Naive thymus-derived CD8-positive, alpha-beta T cell (primary cell): ENCODE measurements around the gene LTV1. TPM values are rescaled to one million over a fixed set of nuclear protein-coding genes. Genes with fewer than 3 reads are reported as not detected.

ENCODE experiments used
- ATAC-seq, 2 donors: fragments of 150-1000 bp; cut with Tn5 transposase in 1 of 2; sonication (Bioruptor Pico), chemical (Tn5 transposase) in 1 of 2; 1 replicate in 1 of 2; 2 replicates in 1 of 2; pipeline ENCODE4 v1.10.0; 2021; ENCODE audit warnings: mild to moderate bottlenecking in 2 of 2, moderate library complexity in 2 of 2
- POLR2A ChIA-PET: fragments of 350-600 bp; sonication (Branson Sonifier 250); formaldehyde crosslinking; loops from one replicate; lab custom pipeline; 2021; ENCODE audit warnings: antibody characterized with exemption; lab: Charles Lee
- DNase-seq, 10 donors: peaks; one replicate each; pipeline versions ENCODE4 v3.0.0 to v3.0.0-alpha.2; 2020 to 2022
- H3K27ac Mint-ChIP-seq, 10 donors: one replicate each; pipeline ENCODE4 v1.8.0; 2020 to 2022; ENCODE audit warnings: mild to moderate bottlenecking in 10 of 10, mixed read lengths in 10 of 10, moderate library complexity in 4 of 10, inconsistent platforms in 1 of 10
- H3K27me3 Mint-ChIP-seq, 5 donors: one replicate each; pipeline ENCODE4 v1.8.0; 2021 to 2022; ENCODE audit warnings: mixed read lengths in 5 of 5
- H3K36me3 Mint-ChIP-seq, 3 donors: one replicate each; pipeline ENCODE4 v1.8.0; 2020 to 2022; ENCODE audit warnings: mixed read lengths in 3 of 3, mild to moderate bottlenecking in 2 of 3, inconsistent platforms in 1 of 3
- H3K4me1 Mint-ChIP-seq, 4 donors: one replicate each; pipeline ENCODE4 v1.8.0; 2021 to 2022; ENCODE audit warnings: mixed read lengths in 4 of 4
- H3K4me3 Mint-ChIP-seq, 10 donors: one replicate each; pipeline ENCODE4 v1.8.0; 2020 to 2022; ENCODE audit warnings: mild to moderate bottlenecking in 10 of 10, mixed read lengths in 10 of 10, moderate library complexity in 6 of 10, inconsistent platforms in 1 of 10
- H3K9me3 Mint-ChIP-seq, 9 donors: one replicate each; pipeline ENCODE4 v1.8.0; 2020 to 2022; ENCODE audit warnings: mixed read lengths in 9 of 9, mild to moderate bottlenecking in 3 of 9, inconsistent platforms in 1 of 9, moderate library complexity in 1 of 9
- polyA plus RNA-seq, 3 donors: library from polyadenylated mRNA; unstranded; fragments of 300-500 nt; fragmentation: Illumina TruSeq; gene quantifications; one replicate each; pipeline ENCODE4 v1.2.3, GENCODE V29; 2021
- total RNA-seq, 8 experiments: library from RNA in 2 of 8; stranded (reverse) in 2 of 8; gene quantifications; one replicate each; pipeline ENCODE4 v1.2.3 and lab custom pipeline; 2021 to 2026

Gene LTV1
- total and polyA plus RNA-seq, 5 experiments from 2014 or later, result 20.2 to 28.8 (median 27.1) TPM

DNA sequence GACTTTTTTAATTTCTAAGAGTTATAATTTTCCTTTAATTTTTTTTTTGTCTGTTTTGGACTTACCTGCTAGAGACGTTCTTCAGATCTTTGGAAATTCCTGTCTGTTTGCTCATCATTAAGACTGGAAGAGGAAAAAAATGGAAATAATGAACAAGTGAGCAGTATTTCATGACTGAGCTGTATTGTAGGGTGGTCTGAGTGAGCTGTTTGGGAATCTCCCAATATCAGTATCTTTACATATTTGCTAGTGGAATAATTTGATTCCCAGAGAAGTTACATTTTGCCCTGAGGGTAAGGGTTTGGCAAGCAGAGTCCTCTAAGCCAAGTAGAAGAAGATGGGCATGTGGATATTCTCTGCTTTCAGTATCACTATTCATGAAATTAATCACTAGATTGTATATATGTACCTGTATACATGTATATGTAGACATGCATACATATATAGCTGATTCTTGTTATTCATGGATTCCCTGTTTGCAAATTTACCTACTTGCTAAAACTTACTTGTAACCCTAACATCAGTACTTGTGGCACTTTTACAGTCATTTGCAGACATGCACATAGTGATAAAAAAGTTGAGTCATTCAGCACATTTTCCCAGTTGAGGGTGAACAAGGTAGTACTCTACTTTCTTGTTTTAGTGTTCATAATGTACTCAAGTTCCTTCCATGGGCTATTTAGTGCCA, 34.6 kb downstream of the LTV1 start:
- Mint-ChIP-seq H3K4me1 (no peaks in the 10 kb centered on the region), H3K27ac (no peak overlapping the region), H3K9me3 (peaks cover 0 to 50% (median 21%) of the 10 kb centered on the region in 9 donors), H3K36me3 (peaks cover 0 to 12% (median 11%) of the 10 kb centered on the region in 3 donors), H3K27me3 (peaks cover 0 to 1% (median 0%) of the 10 kb centered on the region in 5 donors), H3K4me3 (no peak overlapping the region)
- ATAC-seq (no peak), DNase-seq (no peak)
- POLR2A ChIA-PET, result no interaction called here

DNA sequence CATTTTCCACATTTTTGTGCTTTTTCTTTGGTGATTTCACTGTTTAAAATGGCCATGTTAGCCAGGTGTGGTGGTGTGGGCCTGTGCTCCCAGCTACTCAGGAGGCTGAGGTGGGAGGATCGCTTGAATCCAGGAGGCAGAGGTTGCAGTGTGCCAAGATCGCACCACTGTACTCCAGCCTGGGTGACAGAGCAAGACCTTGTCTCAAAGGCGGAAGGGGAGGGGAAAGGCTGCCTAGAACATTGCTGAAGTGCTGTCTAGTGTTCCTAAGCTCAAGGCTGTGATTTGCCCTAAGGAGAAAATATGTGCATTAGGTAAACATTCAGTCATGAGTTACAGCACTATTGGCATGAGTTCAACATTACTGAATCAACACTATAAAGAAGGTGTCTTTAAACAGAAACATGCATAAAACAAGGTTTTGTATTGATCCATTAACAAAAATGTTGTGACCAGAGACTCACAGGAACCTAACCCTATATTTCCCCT, 35.2 kb downstream of the LTV1 start:
- Mint-ChIP-seq H3K36me3 (peaks cover 0 to 12% (median 11%) of the 10 kb centered on the region in 3 donors), H3K27ac (no peak overlapping the region), H3K9me3 (peaks cover 0 to 47% (median 21%) of the 10 kb centered on the region in 9 donors), H3K27me3 (peaks cover 0 to 1% (median 0%) of the 10 kb centered on the region in 5 donors), H3K4me1 (no peaks in the 10 kb centered on the region), H3K4me3 (no peak overlapping the region)
- ATAC-seq (no peak), DNase-seq (no peak)
- POLR2A ChIA-PET, result no interaction called here

GRCh38 chr6:143880412-143880811, 37.3 kb downstream of the LTV1 start:
- Mint-ChIP-seq H3K27ac (no peak overlapping the region), H3K9me3 (peaks cover 0 to 28% (median 8%) of the 10 kb centered on the region in 9 donors), H3K4me3 (no peak overlapping the region), H3K36me3 (peaks cover 0 to 11% (median 11%) of the 10 kb centered on the region in 3 donors), H3K27me3 (peaks cover 0 to 1% (median 0%) of the 10 kb centered on the region in 5 donors), H3K4me1 (no peaks in the 10 kb centered on the region)
- ATAC-seq (no peak), DNase-seq (no peak)
- POLR2A ChIA-PET, result no interaction called here

DNA sequence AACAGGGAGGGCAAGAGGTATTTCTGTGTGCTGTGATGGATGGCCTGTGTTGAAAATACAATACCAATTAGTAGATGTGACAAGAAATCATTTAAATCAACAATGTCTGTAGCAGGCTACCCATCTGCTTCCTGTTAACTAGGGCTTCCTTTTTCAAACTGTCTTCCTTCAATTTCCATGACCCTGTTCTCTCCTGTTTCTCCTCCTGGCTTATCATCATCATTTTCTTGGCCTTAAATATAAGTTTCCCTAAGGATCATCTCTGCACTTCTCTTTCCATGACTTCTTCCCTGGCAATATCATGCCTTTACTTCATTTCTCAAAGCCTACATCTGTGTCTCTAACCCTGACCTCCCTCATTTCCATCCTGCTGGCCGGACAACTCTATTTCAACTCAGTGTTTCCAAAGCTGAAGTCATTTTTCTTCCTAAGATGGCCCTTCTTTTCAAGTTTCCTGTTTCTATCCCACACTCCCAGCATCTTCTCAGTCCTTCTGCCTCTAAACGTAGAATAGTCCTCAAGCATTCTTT, 39.3 kb downstream of the LTV1 start:
- no peak for DNase-seq
- H3K27me3 Mint-ChIP-seq, result peaks cover 0 to 1% (median 0%) of the 10 kb centered on the region in 5 donors
- ATAC-seq, result no peak
- H3K9me3 Mint-ChIP-seq, result peaks cover 0 to 11% (median 2%) of the 10 kb centered on the region in 9 donors
- H3K4me1 Mint-ChIP-seq, result no peaks in the 10 kb centered on the region
- POLR2A ChIA-PET, result no interaction called here
- no peak overlapping the region for H3K4me3 Mint-ChIP-seq
- peaks cover 0 to 13% (median 11%) of the 10 kb centered on the region in 3 donors for H3K36me3 Mint-ChIP-seq
- no peak overlapping the region for H3K27ac Mint-ChIP-seq

DNA sequence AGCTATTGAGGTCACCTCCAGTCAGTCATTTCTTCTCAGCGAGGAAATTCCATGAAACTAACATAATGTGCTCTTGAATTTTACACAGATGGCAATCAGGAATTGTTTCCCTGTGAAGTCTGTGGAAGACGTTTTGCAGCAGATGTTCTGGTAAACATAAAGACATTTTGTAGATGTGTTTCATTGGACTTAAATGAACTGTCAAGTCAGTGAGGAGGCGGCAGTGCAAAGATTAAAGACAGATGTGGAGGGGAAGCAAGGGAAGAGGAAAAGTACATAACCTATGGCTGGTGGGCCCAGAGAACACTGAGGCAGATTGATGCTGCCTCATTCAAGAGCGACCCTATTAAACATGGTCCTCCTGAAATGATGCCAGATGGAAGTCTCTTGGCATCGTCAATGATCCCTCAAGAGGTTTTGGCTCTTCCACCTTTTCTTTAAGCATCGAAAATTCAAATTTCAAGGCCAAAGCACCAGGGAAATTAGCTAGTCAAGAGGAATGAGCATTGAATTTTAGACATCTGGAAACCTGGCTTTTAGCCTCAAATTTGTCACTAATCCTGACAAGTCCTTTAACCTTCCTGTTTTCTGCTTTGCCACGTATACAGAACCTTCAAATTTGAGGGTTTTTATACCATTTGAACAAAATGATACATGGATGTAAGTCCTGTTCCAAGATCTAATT, 41.2 kb downstream of the LTV1 start:
- H3K9me3 Mint-ChIP-seq, result peaks cover 0 to 2% (median 0%) of the 10 kb centered on the region in 9 donors
- DNase-seq (no peak), ATAC-seq (no peak)
- no peaks in the 10 kb centered on the region for H3K4me1 Mint-ChIP-seq
- no peaks in the 10 kb centered on the region for H3K27me3 Mint-ChIP-seq
- POLR2A ChIA-PET, result no interaction called here
- H3K27ac Mint-ChIP-seq, result no peak overlapping the region
- H3K36me3 Mint-ChIP-seq, result peaks cover 8 to 10% (median 8%) of the 10 kb centered on the region in 3 donors
- no peak overlapping the region for H3K4me3 Mint-ChIP-seq

GRCh38 chr6:143885116-143885515, 42.0 kb downstream of the LTV1 start:
- H3K36me3 Mint-ChIP-seq, result peaks cover 8 to 10% (median 8%) of the 10 kb centered on the region in 3 donors
- no peak overlapping the region for H3K4me3 Mint-ChIP-seq
- ATAC-seq (no peak), DNase-seq (no peak)
- no peak overlapping the region for H3K27ac Mint-ChIP-seq
- POLR2A ChIA-PET, result no interaction called here
- H3K27me3 Mint-ChIP-seq, result no peaks in the 10 kb centered on the region
- no peaks in the 10 kb centered on the region for H3K9me3 Mint-ChIP-seq
- H3K4me1 Mint-ChIP-seq, result no peaks in the 10 kb centered on the region

DNA sequence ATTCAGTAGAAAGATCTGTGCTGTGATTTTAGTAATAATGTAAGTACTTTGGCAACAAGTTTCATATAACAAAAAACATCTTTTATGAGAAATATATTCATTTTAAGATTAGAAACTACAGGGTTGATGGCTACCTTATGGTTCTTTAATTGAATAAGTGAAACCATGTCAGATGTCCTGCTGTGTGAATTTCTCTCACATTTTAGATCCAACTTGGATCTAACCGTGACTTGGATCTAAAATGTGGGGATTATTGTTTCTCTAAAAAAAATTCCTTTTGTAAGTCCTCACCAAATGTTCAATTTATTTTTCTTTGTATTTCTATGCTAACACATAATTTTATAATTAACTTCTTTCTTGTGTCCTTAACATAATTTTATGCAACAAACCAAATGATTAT, 51.5 kb downstream of the LTV1 start:
- ATAC-seq, result no peak
- POLR2A ChIA-PET, result no interaction called here
- DNase-seq, result no peak
- H3K27ac Mint-ChIP-seq, result no peak overlapping the region
- no peaks in the 10 kb centered on the region for H3K9me3 Mint-ChIP-seq
- no peak overlapping the region for H3K4me3 Mint-ChIP-seq
- no peaks in the 10 kb centered on the region for H3K4me1 Mint-ChIP-seq
- H3K27me3 Mint-ChIP-seq, result no peaks in the 10 kb centered on the region
- peaks cover 0 to 5% (median 0%) of the 10 kb centered on the region in 3 donors for H3K36me3 Mint-ChIP-seq

GRCh38 chr6:143896126-143896860, 53.2 kb downstream of the LTV1 start:
- H3K36me3 Mint-ChIP-seq, result peaks cover 0 to 5% (median 0%) of the 10 kb centered on the region in 3 donors
- no peak overlapping the region for H3K4me3 Mint-ChIP-seq
- no peak overlapping the region for H3K27ac Mint-ChIP-seq
- H3K27me3 Mint-ChIP-seq, result no peaks in the 10 kb centered on the region
- POLR2A ChIA-PET, result no interaction called here
- ATAC-seq (no peak), DNase-seq (no peak)
- no peaks in the 10 kb centered on the region for H3K9me3 Mint-ChIP-seq
- no peaks in the 10 kb centered on the region for H3K4me1 Mint-ChIP-seq

GRCh38 chr6:143900358-143900757, 57.2 kb downstream of the LTV1 start:
- peaks cover 0 to 2% (median 0%) of the 10 kb centered on the region in 9 donors for H3K9me3 Mint-ChIP-seq
- DNase-seq (no peak), ATAC-seq (no peak)
- POLR2A ChIA-PET, result no interaction called here
- no peak overlapping the region for H3K4me3 Mint-ChIP-seq
- H3K36me3 Mint-ChIP-seq, result no peaks in the 10 kb centered on the region
- no peaks in the 10 kb centered on the region for H3K4me1 Mint-ChIP-seq
- H3K27me3 Mint-ChIP-seq, result no peaks in the 10 kb centered on the region
- H3K27ac Mint-ChIP-seq, result no peak overlapping the region

- no peaks in the 10 kb centered on the region for H3K36me3 Mint-ChIP-seq
- H3K9me3 Mint-ChIP-seq, result peaks cover 0 to 3% (median 0%) of the 10 kb centered on the region in 9 donors
- DNase-seq (no peak), ATAC-seq (no peak)
- no peak overlapping the region for H3K27ac Mint-ChIP-seq
- no peak overlapping the region for H3K4me3 Mint-ChIP-seq
- POLR2A ChIA-PET, result no interaction called here
- no peaks in the 10 kb centered on the region for H3K27me3 Mint-ChIP-seq
- no peaks in the 10 kb centered on the region for H3K4me1 Mint-ChIP-seq
Measured at GRCh38 chr6:143901885-143902750, 59.0 kb downstream of the LTV1 start.

DNA sequence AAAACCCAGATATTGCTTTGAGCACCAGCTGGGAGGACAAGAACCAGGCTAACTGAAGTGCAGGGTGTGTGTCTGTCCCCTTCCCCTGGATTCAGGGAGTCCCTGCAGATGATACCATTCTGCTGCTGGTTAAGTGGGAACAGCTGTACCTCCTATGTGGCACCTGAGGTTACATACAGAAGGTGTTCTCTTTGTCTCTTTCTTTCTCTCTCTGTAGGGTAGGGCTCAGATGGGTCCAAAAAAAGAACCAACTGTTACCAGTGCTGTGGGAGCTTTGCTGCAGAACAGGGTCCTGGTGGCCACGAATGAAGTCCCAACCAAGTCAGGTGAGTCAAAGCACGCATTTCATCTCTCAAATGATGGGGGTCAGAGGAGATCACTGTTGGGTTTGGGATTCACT, 59.7 kb downstream of the LTV1 start:
- no peak overlapping the region for H3K27ac Mint-ChIP-seq
- no peak overlapping the region for H3K4me3 Mint-ChIP-seq
- DNase-seq (no peak), ATAC-seq (no peak)
- POLR2A ChIA-PET, result no interaction called here
- H3K27me3 Mint-ChIP-seq, result no peaks in the 10 kb centered on the region
- no peaks in the 10 kb centered on the region for H3K4me1 Mint-ChIP-seq
- peaks cover 0 to 4% (median 0%) of the 10 kb centered on the region in 9 donors for H3K9me3 Mint-ChIP-seq
- H3K36me3 Mint-ChIP-seq, result peaks cover 0 to 3% (median 0%) of the 10 kb centered on the region in 3 donors

DNA sequence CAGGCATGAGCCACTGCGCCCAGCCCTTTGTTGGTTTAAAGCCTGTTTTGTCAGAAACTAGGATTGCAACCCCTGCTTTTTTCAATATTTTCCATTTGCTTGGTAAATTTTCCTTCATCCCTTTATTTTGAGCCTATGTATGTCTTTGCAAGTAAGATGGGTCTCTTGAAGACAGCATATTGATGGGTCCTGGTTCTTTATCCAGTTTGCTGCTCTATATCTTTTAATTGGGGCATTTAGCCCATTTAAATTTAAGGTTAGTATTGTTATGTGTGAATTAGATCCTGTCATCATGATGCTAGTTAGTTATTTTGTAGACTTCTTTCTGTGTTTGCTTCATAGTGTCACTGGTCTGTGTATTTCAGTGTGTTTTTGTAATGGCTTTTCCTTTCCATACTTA, 67.9 kb downstream of the LTV1 start:
- POLR2A ChIA-PET, result no interaction called here
- H3K27me3 Mint-ChIP-seq, result no peaks in the 10 kb centered on the region
- H3K4me3 Mint-ChIP-seq, result no peak overlapping the region
- peaks cover 12 to 58% (median 34%) of the 10 kb centered on the region in 9 donors for H3K9me3 Mint-ChIP-seq
- no peaks in the 10 kb centered on the region for H3K4me1 Mint-ChIP-seq
- DNase-seq, result no peak
- H3K36me3 Mint-ChIP-seq, result peaks cover 24 to 46% (median 45%) of the 10 kb centered on the region in 3 donors
- ATAC-seq, result no peak
- no peak overlapping the region for H3K27ac Mint-ChIP-seq
